ENCODE measurements around the gene SEC23A. TPM values are rescaled to one million over a fixed set of nuclear protein-coding genes. Genes with fewer than 3 reads are reported as not detected.
"Not testable (repeated sequence)": the region's sequence is repeated elsewhere in the genome, so short reads cannot be mapped to it uniquely, and the experiment has no call there.

SEC23A gene
- total and polyA plus RNA-seq, 2 experiments from 2014 or later: 192 to 246 TPM

GRCh38 chr14:39107591-39107996, 4.6 kb upstream of the SEC23A start:
- Histone ChIP-seq H3K4me2 (ENCODE audit: unreplicated experiment) (no peak overlapping the region), H3K9ac (no peak overlapping the region), H3K4me1 (ENCODE audit: insufficient read depth) (peaks cover 8% of the 10 kb centered on the region), H3K36me3 (ENCODE audit: low read depth) (no peaks in the 10 kb centered on the region), H3K9me3 (ENCODE audit: low read depth) (no peaks in the 10 kb centered on the region), H3K9me2 (ENCODE audit: insufficient read depth) (no peaks in the 10 kb centered on the region), H3K4me3 (no peak overlapping the region), H4K20me1 (ENCODE audit: insufficient read depth) (no peaks in the 10 kb centered on the region), H3K79me2 (ENCODE audit: insufficient read depth) (peaks cover 24% of the 10 kb centered on the region), H3K27ac (no peak overlapping the region), H3K27me3 (replicated peaks; ENCODE audit: insufficient read depth) (no peaks in the 10 kb centered on the region), H2AFZ (no peak overlapping the region), H3F3A (ENCODE audit: insufficient read depth) (peaks cover 18% of the 10 kb centered on the region)
- in situ Hi-C loops (cut with MboI): loop anchor here (10.0 kb wide), 1 partner anchor 267 kb away; no protein-coding TSS in a partner anchor
- 52 to 58% methylated on average over 2 of the region's 2 CpGs for WGBS, 2 experiments (ENCODE audit: low coverage in 1 of 2, low lambda C conversion rate in 2 of 2, missing lambda C conversion rate in 2 of 2)
- peak; percentile 70 for DNase-seq
- TF ChIP-seq EZH2 (IDR thresholded peaks at IDR 0.05; ENCODE audit: insufficient read depth, poor library complexity, severe bottlenecking) (no peak), EZH2phosphoT487 (IDR thresholded peaks at IDR 0.05; ENCODE audit: insufficient read depth, low read depth) (no peak)

- DNase-seq; H3K36me3 ChIP-seq (ENCODE audit: low read depth); H3K9me2 ChIP-seq (ENCODE audit: insufficient read depth); H4K20me1 ChIP-seq (ENCODE audit: insufficient read depth); H3K9me3 ChIP-seq (ENCODE audit: low read depth); H3K27me3 ChIP-seq (replicated peaks; ENCODE audit: insufficient read depth): not testable (repeated sequence)
- Histone ChIP-seq H3K4me2 (ENCODE audit: unreplicated experiment) (peak overlapping the region; percentile 84), H3K79me2 (ENCODE audit: insufficient read depth) (peaks cover 57% of the 10 kb centered on the region), H3K9ac (peak overlapping the region; percentile 99), H3F3A (ENCODE audit: insufficient read depth) (peaks cover 25% of the 10 kb centered on the region), H2AFZ (peak overlapping the region; percentile 81), H3K4me1 (ENCODE audit: insufficient read depth) (peaks cover 30% of the 10 kb centered on the region), H3K4me3 (peak overlapping the region; percentile 98), H3K27ac (peak overlapping the region; percentile 97)
- 73 to 74% methylated on average over 17 of the region's 17 CpGs for whole genome bisulfite sequencing, 2 experiments (ENCODE audit: low coverage in 1 of 2, low lambda C conversion rate in 2 of 2, missing lambda C conversion rate in 2 of 2)
- in situ Hi-C loops (cut with MboI): loop anchor here (10.0 kb wide), 1 partner anchor 271 kb away; no protein-coding TSS in a partner anchor
These were observed 1.2 kb upstream of the SEC23A start for GRCh38 chr14:39104078-39104801.

GRCh38 chr14:39102265-39102968, 618 bp downstream of the SEC23A start:
- H3F3A ChIP-seq (ENCODE audit: insufficient read depth): peaks cover 36% of the 10 kb centered on the region
- H3K9ac ChIP-seq: peak overlapping the region; percentile 99
- H3K79me2 ChIP-seq (ENCODE audit: insufficient read depth): peaks cover 76% of the 10 kb centered on the region
- peak; percentile 73 for DNase-seq
- WGBS, 2 experiments (ENCODE audit: low coverage in 1 of 2, low lambda C conversion rate in 2 of 2, missing lambda C conversion rate in 2 of 2): 1 to 2% methylated on average over 14 to 23 of the region's 23 CpGs
- in situ Hi-C loops (cut with MboI): loop anchor here (10.0 kb wide), 1 partner anchor 272 kb away; no protein-coding TSS in a partner anchor
- no peaks in the 10 kb centered on the region for H3K36me3 ChIP-seq (ENCODE audit: low read depth)
- H3K9me2 ChIP-seq (ENCODE audit: insufficient read depth): no peaks in the 10 kb centered on the region
- no peaks in the 10 kb centered on the region for H3K9me3 ChIP-seq (ENCODE audit: low read depth)
- H3K4me2 ChIP-seq (ENCODE audit: unreplicated experiment): peak overlapping the region; percentile 84
- H2AFZ ChIP-seq: peak overlapping the region; percentile 81
- TF ChIP-seq EZH2phosphoT487 (IDR thresholded peaks at IDR 0.05; ENCODE audit: insufficient read depth, low read depth): no peak
- TF ChIP-seq EZH2 (IDR thresholded peaks at IDR 0.05; ENCODE audit: insufficient read depth, poor library complexity, severe bottlenecking): no peak
- H3K4me1 ChIP-seq (ENCODE audit: insufficient read depth): peaks cover 46% of the 10 kb centered on the region
- H3K27ac ChIP-seq: peak overlapping the region; percentile 97
- peak overlapping the region; percentile 98 for H3K4me3 ChIP-seq
- no peaks in the 10 kb centered on the region for H3K27me3 ChIP-seq (replicated peaks; ENCODE audit: insufficient read depth)
- peaks cover 14% of the 10 kb centered on the region; the same call in 1 of the 2 replicates for H4K20me1 ChIP-seq (ENCODE audit: insufficient read depth)

- Histone ChIP-seq H3K27ac (no peak overlapping the region), H3K4me2 (ENCODE audit: unreplicated experiment) (peak overlapping the region; percentile 84), H3K9ac (no peak overlapping the region), H3K36me3 (ENCODE audit: low read depth) (peaks cover 13% of the 10 kb centered on the region), H4K20me1 (ENCODE audit: insufficient read depth) (peaks cover 14% of the 10 kb centered on the region; the same call in 1 of the 2 replicates), H3K9me3 (ENCODE audit: low read depth) (no peaks in the 10 kb centered on the region), H3K4me3 (peak overlapping the region; percentile 98), H3F3A (ENCODE audit: insufficient read depth) (peaks cover 44% of the 10 kb centered on the region), H3K4me1 (ENCODE audit: insufficient read depth) (peaks cover 57% of the 10 kb centered on the region), H2AFZ (no peak overlapping the region), H3K79me2 (ENCODE audit: insufficient read depth) (peaks cover 98% of the 10 kb centered on the region), H3K27me3 (replicated peaks; ENCODE audit: insufficient read depth) (no peaks in the 10 kb centered on the region), H3K9me2 (ENCODE audit: insufficient read depth) (no peaks in the 10 kb centered on the region)
- TF ChIP-seq EZH2phosphoT487 (IDR thresholded peaks at IDR 0.05; ENCODE audit: insufficient read depth, low read depth) (no peak), EZH2 (IDR thresholded peaks at IDR 0.05; ENCODE audit: insufficient read depth, poor library complexity, severe bottlenecking) (no peak)
- in situ Hi-C loops (cut with MboI): loop anchor here (10.0 kb wide), 1 partner anchor 275 kb away; no protein-coding TSS in a partner anchor
- no peak for DNase-seq
These were observed 3.3 kb downstream of the SEC23A start for GRCh38 chr14:39099748-39100147.

- Histone ChIP-seq H3F3A (ENCODE audit: insufficient read depth) (peaks cover 38% of the 10 kb centered on the region), H3K36me3 (ENCODE audit: low read depth) (peaks cover 18% of the 10 kb centered on the region), H3K79me2 (ENCODE audit: insufficient read depth) (peaks cover 98% of the 10 kb centered on the region), H3K4me2 (ENCODE audit: unreplicated experiment) (peak overlapping the region; percentile 84), H4K20me1 (ENCODE audit: insufficient read depth) (peaks cover 14% of the 10 kb centered on the region; the same call in 1 of the 2 replicates), H3K4me3 (peak overlapping the region; percentile 98), H3K4me1 (ENCODE audit: insufficient read depth) (peaks cover 53% of the 10 kb centered on the region)
- H3K9me3 ChIP-seq (ENCODE audit: low read depth); H2AFZ ChIP-seq; H3K27me3 ChIP-seq (replicated peaks; ENCODE audit: insufficient read depth); DNase-seq; in situ Hi-C loops (cut with MboI); H3K9me2 ChIP-seq (ENCODE audit: insufficient read depth); H3K9ac ChIP-seq; H3K27ac ChIP-seq: not testable (repeated sequence)
- 83 to 86% methylated on average over 10 of the region's 10 CpGs for WGBS, 2 experiments (ENCODE audit: low coverage in 1 of 2, low lambda C conversion rate in 2 of 2, missing lambda C conversion rate in 2 of 2)
These were observed 3.8 kb downstream of the SEC23A start for GRCh38 chr14:39099215-39099614.

Data from GM23248 (cell line).